CD4-positive, alpha-beta T cell treated with Interleukin-4 for 4 hours (primary cell): ENCODE results near the gene TMEM183A.

Experiments used
- DNase-seq: peaks from one replicate; pipeline ENCODE4 v3.0.0-alpha.2; 2020

The TMEM183A gene

GRCh38 chr1:203048555-203049051 is 41.4 kb downstream of the TMEM183A start:
- DNase-seq = no peak

GRCh38 chr1:203049077-203049476 is 41.9 kb downstream of the TMEM183A start:
- no peak for DNase-seq

- no peak for DNase-seq
Measured at GRCh38 chr1:203049576-203050180, 42.5 kb downstream of the TMEM183A start.

- no peak for DNase-seq
Measured at GRCh38 chr1:203050826-203051225, 43.7 kb downstream of the TMEM183A start.

GRCh38 chr1:203051841-203052324 is 44.7 kb downstream of the TMEM183A start:
- DNase-seq = no peak

- no peak for DNase-seq
Measured at GRCh38 chr1:203052601-203053000, 45.4 kb downstream of the TMEM183A start.

GRCh38 chr1:203054184-203054583 is 47.0 kb downstream of the TMEM183A start:
- no peak for DNase-seq

- DNase-seq = no peak
Measured at GRCh38 chr1:203054642-203055041, 47.5 kb downstream of the TMEM183A start.

- no peak for DNase-seq
Measured at GRCh38 chr1:203055161-203055799, 48.1 kb downstream of the TMEM183A start.

- DNase-seq = no peak
Measured at GRCh38 chr1:203056012-203056411, 48.8 kb downstream of the TMEM183A start.

- no peak for DNase-seq
Measured at GRCh38 chr1:203056516-203056915, 49.3 kb downstream of the TMEM183A start.

GRCh38 chr1:203057911-203058675 is 50.9 kb downstream of the TMEM183A start:
- no peak for DNase-seq

GRCh38 chr1:203058676-203058935 is 51.4 kb downstream of the TMEM183A start:
- DNase-seq = no peak

- no peak for DNase-seq
Measured at GRCh38 chr1:203059485-203059884, 52.3 kb downstream of the TMEM183A start.

GRCh38 chr1:203060115-203060514 is 52.9 kb downstream of the TMEM183A start:
- DNase-seq = no peak

- DNase-seq = no peak
Measured at GRCh38 chr1:203063287-203063686, 56.1 kb downstream of the TMEM183A start.

GRCh38 chr1:203065191-203065590 is 58.0 kb downstream of the TMEM183A start:
- DNase-seq = no peak

GRCh38 chr1:203065986-203066385 is 58.8 kb downstream of the TMEM183A start:
- no peak for DNase-seq

GRCh38 chr1:203066965-203067364 is 59.8 kb downstream of the TMEM183A start:
- no peak for DNase-seq

- no peak for DNase-seq
Measured at GRCh38 chr1:203069030-203069747, 62.0 kb downstream of the TMEM183A start.

GRCh38 chr1:203072002-203072602 is 64.9 kb downstream of the TMEM183A start:
- no peak for DNase-seq

- no peak for DNase-seq
Measured at GRCh38 chr1:203072911-203073310, 65.7 kb downstream of the TMEM183A start.

GRCh38 chr1:203073469-203073868 is 66.3 kb downstream of the TMEM183A start:
- DNase-seq = no peak
